Measurements from ENCODE around the gene SFXN2. TPM values are rescaled to one million over a fixed set of nuclear protein-coding genes. Genes with fewer than 3 reads are reported as not detected.

SFXN2 gene
- total RNA-seq, 4 donors from 2014 or later: 0.20 to 5.0 (median 0.76) TPM

DNA sequence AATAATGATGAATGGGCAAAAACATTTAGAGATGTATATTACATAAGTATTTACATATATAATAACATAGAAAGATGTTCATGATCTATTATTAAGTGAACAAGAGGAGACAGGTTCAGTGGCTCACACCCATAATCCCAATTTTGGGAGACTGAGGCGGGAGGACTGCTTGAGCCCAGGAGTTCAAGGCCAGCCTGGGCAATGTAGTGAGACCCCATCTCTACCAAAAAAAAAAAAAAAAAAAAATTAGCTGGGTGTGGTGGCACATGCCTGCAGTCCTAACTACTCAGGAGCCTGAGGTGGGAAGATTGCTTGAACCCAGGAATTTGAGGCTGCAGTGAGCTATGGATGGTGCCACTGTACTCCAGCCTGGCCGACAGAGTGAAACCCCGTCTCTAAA is 12.6 kb upstream of the SFXN2 start:
- no peak for DNase-seq
- H3K36me3 ChIP-seq: peaks cover 0 to 5% of the 10 kb centered on the region in 2 donors
- intact Hi-C loops (cut with DNase I; ENCODE audit: low total_unique reads) (no loop called here), in situ Hi-C loops (cut with MboI; ENCODE audit: low sequenced_read_pairs in 4 of 4) (no loop called here)
- H3K27ac ChIP-seq: no peak overlapping the region
- no peak overlapping the region for H3K4me3 ChIP-seq
- H3K4me1 ChIP-seq: no peaks in the 10 kb centered on the region
- H3K9me3 ChIP-seq: no peaks in the 10 kb centered on the region
- ATAC-seq: no peak
- no peaks in the 10 kb centered on the region for H3K27me3 ChIP-seq
- TF ChIP-seq, protein P1, sequence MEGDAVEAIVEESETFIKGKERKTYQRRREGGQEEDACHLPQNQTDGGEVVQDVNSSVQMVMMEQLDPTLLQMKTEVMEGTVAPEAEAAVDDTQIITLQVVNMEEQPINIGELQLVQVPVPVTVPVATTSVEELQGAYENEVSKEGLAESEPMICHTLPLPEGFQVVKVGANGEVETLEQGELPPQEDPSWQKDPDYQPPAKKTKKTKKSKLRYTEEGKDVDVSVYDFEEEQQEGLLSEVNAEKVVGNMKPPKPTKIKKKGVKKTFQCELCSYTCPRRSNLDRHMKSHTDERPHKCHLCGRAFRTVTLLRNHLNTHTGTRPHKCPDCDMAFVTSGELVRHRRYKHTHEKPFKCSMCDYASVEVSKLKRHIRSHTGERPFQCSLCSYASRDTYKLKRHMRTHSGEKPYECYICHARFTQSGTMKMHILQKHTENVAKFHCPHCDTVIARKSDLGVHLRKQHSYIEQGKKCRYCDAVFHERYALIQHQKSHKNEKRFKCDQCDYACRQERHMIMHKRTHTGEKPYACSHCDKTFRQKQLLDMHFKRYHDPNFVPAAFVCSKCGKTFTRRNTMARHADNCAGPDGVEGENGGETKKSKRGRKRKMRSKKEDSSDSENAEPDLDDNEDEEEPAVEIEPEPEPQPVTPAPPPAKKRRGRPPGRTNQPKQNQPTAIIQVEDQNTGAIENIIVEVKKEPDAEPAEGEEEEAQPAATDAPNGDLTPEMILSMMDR (IDR thresholded peaks at IDR 0.05 in 4 of 5, conservative IDR thresholded peaks at IDR 0.05 in 1 of 5): no peak
- TF ChIP-seq POLR2A (IDR thresholded peaks at IDR 0.05): no peak

DNA sequence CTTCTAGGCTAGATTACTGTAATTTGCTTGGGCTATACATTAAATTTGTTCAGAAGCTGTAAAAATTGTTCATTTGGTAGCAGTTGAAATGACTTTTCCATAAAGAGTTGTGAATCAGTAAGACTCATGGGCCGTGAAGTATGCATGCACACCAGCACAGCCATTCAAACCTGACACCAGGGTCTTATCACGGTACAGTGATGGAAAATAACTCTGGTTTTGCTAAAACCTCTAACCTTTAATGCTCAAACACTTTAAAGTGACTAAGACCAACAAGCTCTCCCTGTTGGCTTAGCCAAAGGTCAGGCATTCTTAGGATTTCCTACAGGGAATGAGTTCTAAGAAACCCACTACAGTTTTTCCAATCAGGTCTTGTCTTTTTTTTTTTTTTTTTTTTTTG is 11.7 kb upstream of the SFXN2 start:
- no peak overlapping the region for H3K4me3 ChIP-seq
- ATAC-seq (no peak), DNase-seq (no peak)
- intact Hi-C loops (cut with DNase I; ENCODE audit: low total_unique reads) (no loop called here), in situ Hi-C loops (cut with MboI; ENCODE audit: low sequenced_read_pairs in 4 of 4) (no loop called here)
- H3K36me3 ChIP-seq: peaks cover 0 to 5% of the 10 kb centered on the region in 2 donors
- no peaks in the 10 kb centered on the region for H3K4me1 ChIP-seq
- TF ChIP-seq, protein P1 (IDR thresholded peaks at IDR 0.05 in 4 of 5, conservative IDR thresholded peaks at IDR 0.05 in 1 of 5): no peak
- TF ChIP-seq POLR2A (IDR thresholded peaks at IDR 0.05): no peak
- H3K27ac ChIP-seq: no peak overlapping the region
- H3K27me3 ChIP-seq: no peaks in the 10 kb centered on the region
- no peaks in the 10 kb centered on the region for H3K9me3 ChIP-seq

DNA sequence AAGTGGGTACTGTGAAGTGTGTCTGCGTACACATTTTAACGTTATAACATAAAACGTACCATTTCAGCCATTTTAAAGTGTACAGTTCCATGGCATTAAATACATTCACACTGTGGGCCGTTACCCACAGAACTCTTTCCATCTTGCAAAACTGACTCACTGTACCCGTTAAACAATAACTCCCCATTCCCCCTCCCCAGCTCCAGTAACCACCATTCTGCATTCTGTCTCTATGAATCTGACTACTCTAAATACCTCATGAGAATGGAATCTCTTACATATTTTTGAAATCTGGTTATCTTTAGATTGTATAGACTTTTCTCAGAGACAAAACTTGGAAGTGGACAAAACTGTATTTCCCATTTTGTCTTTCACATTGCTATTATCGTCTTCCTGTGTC is 9.5 kb upstream of the SFXN2 start:
- Histone ChIP-seq H3K4me1 (no peaks in the 10 kb centered on the region), H3K27ac (no peak overlapping the region), H3K4me3 (no peak overlapping the region), H3K9me3 (no peaks in the 10 kb centered on the region), H3K36me3 (no peaks in the 10 kb centered on the region), H3K27me3 (no peaks in the 10 kb centered on the region)
- ATAC-seq (no peak), DNase-seq (no peak)
- no peak for TF ChIP-seq POLR2A (IDR thresholded peaks at IDR 0.05)
- TF ChIP-seq, protein P1 (IDR thresholded peaks at IDR 0.05 in 4 of 5, conservative IDR thresholded peaks at IDR 0.05 in 1 of 5): no peak
- intact Hi-C loops (cut with DNase I; ENCODE audit: low total_unique reads) (no loop called here), in situ Hi-C loops (cut with MboI; ENCODE audit: low sequenced_read_pairs in 4 of 4) (no loop called here)

DNA sequence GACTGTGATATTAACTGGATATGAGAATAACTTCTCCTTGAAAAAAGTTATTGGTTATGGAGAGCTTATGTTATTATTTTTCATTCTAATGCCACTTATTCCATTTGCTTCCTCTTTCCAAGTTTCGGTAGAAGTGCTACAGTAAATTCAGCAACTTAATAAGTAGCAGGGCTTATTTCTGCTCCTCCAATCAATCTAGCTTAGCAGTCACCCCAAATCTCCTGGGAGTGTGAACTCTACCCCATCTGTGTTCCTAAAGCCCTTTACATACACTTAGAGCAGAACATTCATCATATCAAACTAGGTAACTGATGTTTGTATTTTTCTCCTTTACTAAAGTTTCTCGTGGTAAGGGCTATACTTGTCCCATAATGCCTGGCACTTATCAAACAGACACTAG is 8.9 kb upstream of the SFXN2 start:
- Histone ChIP-seq H3K9me3 (no peaks in the 10 kb centered on the region), H3K27ac (no peak overlapping the region), H3K27me3 (no peaks in the 10 kb centered on the region), H3K4me1 (no peaks in the 10 kb centered on the region), H3K36me3 (no peaks in the 10 kb centered on the region), H3K4me3 (no peak overlapping the region)
- no peak for DNase-seq
- intact Hi-C loops (cut with DNase I; ENCODE audit: low total_unique reads): no loop called here
- ATAC-seq: no peak
- no peak for TF ChIP-seq POLR2A (IDR thresholded peaks at IDR 0.05)
- TF ChIP-seq, protein P1 (IDR thresholded peaks at IDR 0.05 in 4 of 5, conservative IDR thresholded peaks at IDR 0.05 in 1 of 5): no peak
- in situ Hi-C loops (cut with MboI; ENCODE audit: low sequenced_read_pairs in 4 of 4): no loop called here

DNA sequence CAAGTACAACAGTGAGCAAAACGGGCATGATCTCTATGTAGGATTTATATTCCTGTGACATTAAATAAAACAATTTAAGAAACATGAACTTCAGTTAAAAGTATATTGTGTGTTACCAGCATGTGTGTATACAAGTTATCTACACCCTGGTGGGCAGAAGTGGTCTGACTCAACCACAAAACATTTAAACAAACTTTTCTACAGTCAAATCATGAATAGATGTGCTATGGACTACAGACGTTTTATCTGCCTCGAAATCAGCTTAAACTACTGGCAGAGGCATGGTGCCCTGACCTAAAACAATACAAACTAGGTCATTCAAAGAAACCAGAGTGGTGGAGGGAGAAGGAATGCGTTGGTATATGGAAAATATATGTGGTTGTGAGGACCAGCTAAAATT is 3.8 kb upstream of the SFXN2 start:
- in situ Hi-C loops (cut with MboI; ENCODE audit: low sequenced_read_pairs in 4 of 4) (no loop called here), intact Hi-C loops (cut with DNase I; ENCODE audit: low total_unique reads) (loop anchor here (5.0 to 10.0 kb wide), 2 partner anchors 206 to 532 kb away; partner anchors contain the start of genes ACTR1A and SUFU)
- no peak for TF ChIP-seq POLR2A (IDR thresholded peaks at IDR 0.05)
- TF ChIP-seq, protein P1 (IDR thresholded peaks at IDR 0.05 in 4 of 5, conservative IDR thresholded peaks at IDR 0.05 in 1 of 5): no peak
- peaks cover 13% of the 10 kb centered on the region in 2 donors for H3K4me1 ChIP-seq
- DNase-seq (no peak), ATAC-seq (no peak)
- H3K27ac ChIP-seq: no peak overlapping the region
- H3K27me3 ChIP-seq: no peaks in the 10 kb centered on the region
- H3K36me3 ChIP-seq: no peaks in the 10 kb centered on the region
- H3K4me3 ChIP-seq: no peak overlapping the region
- H3K9me3 ChIP-seq: no peaks in the 10 kb centered on the region

All from gastrocnemius medialis (tissue), 4 donors.